Activated effector memory CD4-positive, alpha-beta T cell treated with anti-CD3 and anti-CD28 coated beads, Interleukin-2, amount 50 U/mL, for 16 hours (primary cell): ENCODE measurements around the gene ACOT11.

Experiments
- DNase-seq: peaks from one replicate; pipeline ENCODE4 v3.0.0-alpha.2; 2020

The ACOT11 gene

DNA sequence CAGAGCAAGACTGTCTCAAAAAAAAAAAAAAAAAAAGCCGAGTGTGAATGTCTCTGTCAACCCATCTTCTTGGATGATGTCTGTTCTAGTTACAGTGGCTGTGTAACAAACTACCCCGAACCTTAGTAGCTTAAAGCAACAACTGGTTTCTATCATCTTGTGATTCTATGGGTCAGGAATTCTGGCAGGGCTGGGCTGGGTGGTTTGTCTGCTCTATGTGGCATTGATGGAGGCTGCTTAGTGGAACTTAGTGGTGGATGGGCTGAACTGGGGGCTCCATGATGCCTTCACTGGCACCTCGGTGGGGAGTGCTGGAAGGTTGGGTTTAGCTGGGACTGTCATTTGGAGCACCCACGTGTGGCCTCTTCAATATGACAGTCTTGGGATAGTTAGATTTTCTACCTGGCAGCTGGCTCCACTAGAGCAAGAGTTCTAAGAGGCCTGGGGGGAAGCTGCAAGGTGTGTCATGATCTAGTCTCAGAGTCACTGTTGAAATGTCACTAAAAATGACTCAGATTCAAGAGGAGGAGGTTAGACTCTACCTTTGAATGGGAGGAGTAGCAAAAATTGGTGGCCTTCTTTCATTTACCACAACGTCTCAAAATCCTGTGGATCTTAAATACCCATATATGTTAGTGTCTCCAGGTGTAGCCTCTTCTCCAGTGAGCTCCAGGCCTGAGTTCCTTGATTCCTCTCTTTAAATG is 18.6 kb downstream of the ACOT11 start:
- no peak for DNase-seq

- DNase-seq = no peak
These were observed 19.9 kb downstream of the ACOT11 start for GRCh38 chr1:54567961-54568360.

DNA sequence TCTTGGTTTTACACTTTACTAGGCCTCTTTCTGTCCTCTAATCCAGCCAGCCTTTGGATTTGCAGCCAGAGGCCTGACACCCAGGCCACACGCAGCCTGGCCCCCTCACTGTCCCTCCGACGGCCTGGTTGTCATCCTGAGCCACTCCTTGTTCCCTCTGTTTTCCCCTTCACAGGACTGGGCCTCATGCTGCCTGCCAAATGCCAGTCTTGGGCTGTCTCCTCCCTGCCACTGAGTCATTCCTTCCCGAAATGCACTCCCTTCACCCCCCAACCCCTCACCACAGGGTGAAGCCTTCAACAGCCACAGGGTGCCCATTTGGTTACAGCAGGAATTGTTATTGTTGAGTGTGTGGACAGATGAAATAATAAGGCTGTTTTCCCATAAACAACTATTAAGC is 21.3 kb downstream of the ACOT11 start:
- DNase-seq = no peak

- no peak for DNase-seq
These were observed 22.1 kb downstream of the ACOT11 start for GRCh38 chr1:54570161-54570560.

- peak; percentile 4 for DNase-seq
These were observed 23.3 kb downstream of the ACOT11 start for GRCh38 chr1:54571326-54571725.

DNA sequence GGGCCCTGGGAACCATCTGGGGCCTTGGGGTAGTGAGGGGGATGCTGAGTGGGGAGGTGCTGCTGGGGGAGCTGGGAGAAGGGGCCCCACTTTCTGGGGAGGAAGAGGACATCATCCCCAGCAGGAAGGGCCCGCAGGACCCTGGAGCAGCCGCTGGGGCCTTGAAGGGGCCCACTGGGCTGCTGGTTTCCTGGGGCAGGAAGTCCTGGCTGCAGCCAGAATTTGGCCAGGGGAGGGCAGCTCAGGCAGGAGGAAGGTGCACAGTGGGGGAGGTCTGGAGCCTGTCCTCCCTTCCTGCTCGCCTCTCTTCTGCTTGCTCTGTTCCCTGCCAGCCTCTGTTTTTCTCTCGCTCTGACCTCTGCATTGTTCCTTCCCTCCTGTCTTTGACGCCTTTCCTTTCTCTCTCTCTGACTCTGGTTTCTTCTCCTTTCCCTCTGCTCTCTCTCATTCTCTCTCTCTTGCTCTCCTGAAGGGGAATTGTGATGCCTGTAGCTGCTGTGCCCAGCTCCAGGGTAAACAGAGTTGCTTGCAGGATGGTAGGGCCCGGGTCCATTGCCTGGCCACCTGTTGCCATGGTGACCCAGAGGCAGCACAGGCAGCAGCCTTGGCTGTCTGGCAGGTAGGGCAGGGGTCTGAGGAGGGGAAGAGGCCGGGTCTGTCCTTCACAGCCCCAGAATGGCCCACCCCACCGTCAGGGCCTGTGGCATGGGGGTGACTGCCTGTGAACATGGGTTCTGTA is 23.9 kb downstream of the ACOT11 start:
- no peak for DNase-seq

GRCh38 chr1:54572542-54572850 is 24.5 kb downstream of the ACOT11 start:
- DNase-seq = no peak

DNA sequence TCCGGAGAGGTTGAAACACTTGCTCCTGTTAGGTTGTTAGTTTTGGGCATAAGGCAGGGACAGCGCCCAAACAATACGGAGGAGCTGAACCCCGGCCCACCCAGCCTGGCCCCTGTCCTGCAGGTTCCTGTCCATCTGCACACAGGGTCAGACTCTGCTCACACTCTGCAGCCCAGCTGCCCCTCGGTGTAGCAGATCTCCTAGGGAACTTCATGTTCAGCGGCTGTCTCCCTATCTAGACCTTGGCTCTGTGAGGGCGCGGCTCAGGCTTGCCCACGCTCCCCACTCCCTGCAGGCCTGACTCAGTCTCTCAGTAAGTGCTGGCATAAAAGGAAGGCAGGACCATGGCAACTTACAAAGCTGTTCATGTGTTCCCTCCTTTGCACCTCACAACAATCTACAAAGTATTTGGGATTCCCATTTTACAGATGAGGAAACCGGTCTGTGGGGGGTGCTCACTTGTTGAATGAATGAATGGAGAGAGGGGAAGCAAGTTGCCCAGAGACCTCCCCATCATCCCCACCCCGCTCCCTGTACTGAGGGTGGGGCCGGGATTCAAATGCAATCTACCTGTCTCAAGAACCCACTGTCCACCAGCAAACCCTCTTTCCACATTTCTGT is 26.2 kb downstream of the ACOT11 start:
- DNase-seq = no peak

GRCh38 chr1:54575161-54575560 is 27.1 kb downstream of the ACOT11 start:
- DNase-seq = no peak

DNA sequence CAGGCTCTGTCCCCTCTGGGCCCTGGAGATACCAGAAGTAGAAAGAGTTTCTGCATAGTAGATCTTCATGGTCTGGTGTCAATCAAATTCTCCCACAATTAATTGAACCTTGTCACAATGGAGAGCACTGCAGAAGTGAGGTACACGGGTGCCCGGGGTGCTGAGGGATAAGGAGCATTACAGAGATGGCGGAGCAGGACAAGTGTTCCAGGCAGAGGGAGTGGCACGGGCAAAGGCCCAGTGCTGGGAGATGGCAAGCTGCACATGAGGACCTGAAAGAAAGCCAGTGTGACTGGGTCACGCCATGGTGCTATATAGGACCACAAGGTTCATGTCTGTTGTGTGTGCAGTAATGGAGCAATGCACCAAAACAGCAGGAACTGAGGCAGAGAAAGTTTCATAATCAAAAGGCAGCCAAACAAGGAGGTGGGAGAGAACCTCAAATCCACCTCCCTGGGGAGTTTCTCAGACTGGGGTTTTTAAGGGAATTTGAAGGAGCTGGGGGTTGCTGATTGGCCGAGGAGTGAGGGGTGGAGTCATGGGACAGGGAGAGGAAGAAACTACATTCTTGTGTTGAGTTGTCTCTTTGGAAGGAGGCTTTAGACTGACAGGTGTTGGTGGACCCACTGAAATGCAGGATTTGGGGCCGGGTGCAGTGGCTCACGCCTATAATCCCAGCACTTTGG is 27.7 kb downstream of the ACOT11 start:
- no peak for DNase-seq

DNA sequence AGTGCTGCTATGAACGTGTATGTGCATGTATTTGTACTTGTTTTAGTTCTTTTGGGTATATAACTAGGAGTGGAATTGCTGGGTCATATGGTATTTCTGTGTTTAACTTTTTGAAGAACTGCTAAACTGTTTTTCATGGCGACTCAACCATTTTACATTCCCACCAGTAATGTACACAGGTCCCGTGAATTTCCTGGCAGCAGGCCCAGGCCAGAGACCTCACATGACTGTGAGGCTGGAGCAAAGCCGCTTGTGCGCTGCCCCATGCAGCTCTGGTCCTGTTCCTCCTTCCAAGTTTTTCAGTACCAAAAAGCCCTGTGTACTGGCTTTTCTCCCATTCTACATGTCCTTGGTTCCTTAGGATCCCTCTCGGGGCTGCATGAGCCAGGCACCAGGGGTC is 29.6 kb downstream of the ACOT11 start:
- DNase-seq = no peak

GRCh38 chr1:54579337-54579781 is 31.3 kb downstream of the ACOT11 start:
- DNase-seq = no peak

GRCh38 chr1:54580856-54581550 is 33.0 kb downstream of the ACOT11 start:
- no peak for DNase-seq

DNA sequence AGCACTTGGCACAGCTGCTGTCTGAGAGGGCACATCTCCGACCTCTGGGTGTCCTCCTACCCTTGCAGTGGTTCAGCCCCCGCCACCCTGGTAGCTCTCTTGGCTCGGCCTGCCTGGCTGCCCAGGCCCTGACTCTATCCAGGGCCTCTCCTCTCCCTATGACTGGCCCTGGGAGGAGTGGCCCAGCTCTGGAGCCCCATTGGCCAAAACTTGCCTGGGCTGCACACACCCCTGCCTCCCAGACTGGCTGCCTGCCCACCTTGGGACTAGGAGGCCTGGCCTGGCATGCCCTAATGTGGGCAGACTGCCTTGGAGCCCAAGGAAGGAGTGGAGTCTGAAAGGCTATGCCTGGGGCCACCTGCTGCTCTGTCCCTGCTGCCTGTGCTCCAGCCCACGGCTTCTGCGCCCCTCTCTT is 33.6 kb downstream of the ACOT11 start:
- DNase-seq = no peak

DNA sequence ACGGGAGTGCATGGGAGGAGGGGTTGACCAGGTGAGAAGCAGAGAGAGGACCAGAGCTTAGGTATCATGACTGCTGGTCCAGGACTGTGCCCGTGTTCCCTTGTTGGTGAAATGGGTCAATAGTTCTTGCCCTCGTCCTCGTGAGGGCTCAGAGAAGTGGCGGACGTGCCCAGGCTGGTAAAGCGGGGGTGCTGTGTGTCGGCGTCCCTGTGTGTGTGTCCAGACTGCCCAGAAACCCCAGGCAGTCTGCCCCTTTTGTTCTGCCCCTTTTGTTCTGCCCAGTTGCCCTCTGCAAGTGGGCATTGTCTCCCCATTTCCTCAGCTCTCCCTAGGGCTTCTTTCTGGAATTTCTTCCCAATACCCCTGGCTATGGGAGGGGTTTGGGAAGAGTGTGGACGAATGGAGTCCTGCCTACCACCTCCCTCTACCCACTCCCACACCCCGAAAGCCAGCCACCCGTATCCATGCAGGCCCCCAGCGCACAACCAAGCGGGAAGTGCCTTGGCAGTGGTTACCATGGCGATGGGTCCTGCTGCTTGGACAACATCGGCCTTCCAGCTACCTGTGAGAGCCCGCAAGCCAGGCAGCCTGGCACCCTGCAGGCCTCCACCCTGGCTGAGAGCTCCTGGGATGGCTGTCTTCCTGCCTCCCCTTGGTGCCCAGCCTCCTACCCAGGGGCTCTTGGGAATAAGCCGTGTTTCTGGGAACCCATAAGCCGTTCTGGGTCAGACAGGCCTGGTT is 34.7 kb downstream of the ACOT11 start:
- no peak for DNase-seq

DNA sequence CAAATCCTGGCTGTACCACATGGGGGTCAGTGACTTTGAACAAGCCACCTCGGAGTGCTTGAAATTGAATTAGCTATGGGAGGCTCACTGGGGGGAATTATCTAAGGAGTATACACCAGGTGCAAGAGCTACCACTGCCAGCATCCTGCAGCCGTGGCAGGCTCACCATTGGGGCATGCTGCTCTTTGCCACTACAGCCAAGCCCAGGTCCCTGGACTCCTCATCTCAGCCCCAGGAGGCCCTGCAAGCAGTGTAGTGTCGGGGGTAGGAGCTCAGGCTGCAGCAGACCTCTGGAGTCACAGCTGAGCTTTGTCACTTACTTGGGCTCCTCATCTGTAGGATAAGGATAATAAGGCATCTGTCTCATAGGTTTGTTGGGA is 35.3 kb downstream of the ACOT11 start:
- DNase-seq = no peak

DNA sequence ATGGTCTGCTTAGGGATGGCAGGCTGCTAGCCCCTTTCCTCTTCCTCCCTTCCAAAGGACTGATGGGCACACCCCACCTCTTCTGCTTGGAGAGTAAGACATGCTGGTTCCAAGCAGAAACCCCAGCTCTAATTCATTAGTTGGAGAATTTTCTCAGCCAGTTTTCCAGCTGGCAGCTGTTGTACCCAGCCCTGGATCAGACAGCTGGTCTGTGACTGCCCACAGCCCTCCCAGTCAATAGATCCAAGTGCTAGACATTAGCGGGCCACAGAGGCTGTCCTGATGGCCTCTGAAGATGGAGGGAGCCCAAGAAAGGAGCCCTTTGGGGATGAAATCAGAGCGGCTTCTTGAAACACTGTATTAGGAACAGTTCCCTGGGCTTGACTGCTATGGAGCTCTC is 35.8 kb downstream of the ACOT11 start:
- DNase-seq = no peak

- DNase-seq = no peak
These were observed 36.5 kb downstream of the ACOT11 start for GRCh38 chr1:54584575-54584974.

GRCh38 chr1:54585181-54586066 is 37.4 kb downstream of the ACOT11 start:
- no peak for DNase-seq

GRCh38 chr1:54588377-54588776 is 40.3 kb downstream of the ACOT11 start:
- no peak for DNase-seq

- DNase-seq = no peak
These were observed 43.2 kb downstream of the ACOT11 start for GRCh38 chr1:54591127-54591756.
